Right renal pelvis (tissue), 4 donors: ENCODE measurements around the gene ZBTB46. TPM values are rescaled to one million over a fixed set of nuclear protein-coding genes. Genes with fewer than 3 reads are reported as not detected.

Source experiments
- DNase-seq, 4 donors: peaks; one replicate each; pipeline ENCODE4 v3.0.0-alpha.2; 2013; ENCODE audit warnings: low read depth in 4 of 4, low spot score in 3 of 4, missing footprints in 1 of 4
- polyA plus RNA-seq, 4 donors: library from polyadenylated mRNA; unstranded; fragments of 120-200 nt; gene quantifications; one replicate each; pipeline ENCODE4 v1.2.1, GENCODE V29; 2013; ENCODE audit not compliant: insufficient read length in 4 of 4

Gene ZBTB46
- polyA plus RNA-seq, 4 donors, result 16.7 to 20.1 (median 18.0) TPM

- no peak for DNase-seq
Measured at GRCh38 chr20:63749597-63750508, 81.2 kb downstream of the ZBTB46 start.

- no peak for DNase-seq
Measured at GRCh38 chr20:63748934-63749270, 82.2 kb downstream of the ZBTB46 start.

- no peak for DNase-seq
Measured at GRCh38 chr20:63748070-63748933, 82.8 kb downstream of the ZBTB46 start.

GRCh38 chr20:63747622-63748069, 83.4 kb downstream of the ZBTB46 start:
- no peak for DNase-seq

- DNase-seq, result no peak
Measured at GRCh38 chr20:63746751-63747315, 84.2 kb downstream of the ZBTB46 start.

GRCh38 chr20:63745961-63746731, 84.9 kb downstream of the ZBTB46 start:
- DNase-seq, result no peak

GRCh38 chr20:63745424-63745805, 85.6 kb downstream of the ZBTB46 start:
- DNase-seq, result no peak

- no peak for DNase-seq
Measured at GRCh38 chr20:63744574-63745423, 86.3 kb downstream of the ZBTB46 start.

- DNase-seq, result no peak
Measured at GRCh38 chr20:63744158-63744557, 86.9 kb downstream of the ZBTB46 start.

GRCh38 chr20:63743210-63743970, 87.7 kb downstream of the ZBTB46 start:
- DNase-seq, result no peak

GRCh38 chr20:63742381-63743024, 88.6 kb downstream of the ZBTB46 start:
- no peak for DNase-seq

- no peak for DNase-seq
Measured at GRCh38 chr20:63741676-63742380, 89.2 kb downstream of the ZBTB46 start.

GRCh38 chr20:63741354-63741675, 89.7 kb downstream of the ZBTB46 start:
- DNase-seq, result no peak

- peak; percentile 72 to 80 (median 74) for DNase-seq
Measured at GRCh38 chr20:63740627-63741353, 90.3 kb downstream of the ZBTB46 start.

- peak in 2 of 4 donors; percentile 18 to 26 for DNase-seq
Measured at GRCh38 chr20:63740070-63740626, 90.9 kb downstream of the ZBTB46 start.

GRCh38 chr20:63739130-63740069, 91.7 kb downstream of the ZBTB46 start, which contains the start of gene SLC2A4RG:
Gene SLC2A4RG (plus strand): TSS chr20:63739776. CDS start chr20:63739913, 137 bp downstream.
- DNase-seq, result peak; percentile 51 to 76 (median 72)
